Loucy (cell line): ENCODE measurements around the gene FAM209B.

ENCODE experiments used
- CTCF ChIP-seq: fragments of 200-600 bp; sonication (generic); conservative IDR thresholded peaks from 2 replicates; pipeline ENCODE4 v1.5.1; 2014; ENCODE audit warnings: mild to moderate bottlenecking, antibody characterized with exemption, low read length
- EZH2phosphoT487 ChIP-seq: fragments of 200-600 bp; IDR thresholded peaks from 2 replicates; pipeline ENCODE4 v1.6.1; 2018; ENCODE audit warnings: antibody characterized with exemption, mild to moderate bottlenecking, moderate library complexity, borderline replicate concordance

GRCh38 chr20:56575961-56576360 lies 42.9 kb downstream of the FAM209B start:
- TF ChIP-seq CTCF (no peak), EZH2phosphoT487 (no peak)
